GM21381 (cell line): ENCODE data around the gene ERN1.
A peak's percentile ranks its signal among the peaks of the same experiment; 100 is the strongest.

ENCODE experiments used
- ATAC-seq: cut with Tn5 transposase; IDR thresholded peaks from one replicate; pipeline ENCODE4 v1.9.1; 2021; ENCODE audit warnings: mild to moderate bottlenecking, moderate library complexity; ENCODE audit not compliant: unreplicated experiment

The ERN1 gene

GRCh38 chr17:64087252-64088005 lies 42.5 kb downstream of the ERN1 start:
- ATAC-seq: no peak

GRCh38 chr17:64085650-64086005 lies 44.3 kb downstream of the ERN1 start:
- no peak for ATAC-seq

- ATAC-seq: no peak
These were observed 44.8 kb downstream of the ERN1 start for GRCh38 chr17:64084940-64085649.

GRCh38 chr17:64084086-64084939 lies 45.6 kb downstream of the ERN1 start:
- ATAC-seq: no peak

- no peak for ATAC-seq
These were observed 46.3 kb downstream of the ERN1 start for GRCh38 chr17:64083563-64084085.

GRCh38 chr17:64083093-64083492 lies 46.9 kb downstream of the ERN1 start:
- no peak for ATAC-seq

GRCh38 chr17:64081802-64082799 lies 47.8 kb downstream of the ERN1 start:
- ATAC-seq: peak; percentile 68

- ATAC-seq: no peak
These were observed 49.7 kb downstream of the ERN1 start for GRCh38 chr17:64080174-64080618.

GRCh38 chr17:64077379-64077778 lies 52.6 kb downstream of the ERN1 start:
- ATAC-seq: no peak

- no peak for ATAC-seq
These were observed 54.0 kb downstream of the ERN1 start for GRCh38 chr17:64075913-64076312.

- ATAC-seq: peak; percentile 10
These were observed 55.1 kb downstream of the ERN1 start for GRCh38 chr17:64074704-64075426.

- peak; percentile 85 for ATAC-seq
These were observed 55.9 kb downstream of the ERN1 start for GRCh38 chr17:64073771-64074703.

- no peak for ATAC-seq
These were observed 58.8 kb downstream of the ERN1 start for GRCh38 chr17:64071111-64071510.

GRCh38 chr17:64070213-64070612 lies 59.7 kb downstream of the ERN1 start:
- ATAC-seq: no peak

GRCh38 chr17:64069143-64069542 lies 60.8 kb downstream of the ERN1 start:
- no peak for ATAC-seq

- ATAC-seq: no peak
These were observed 62.3 kb downstream of the ERN1 start for GRCh38 chr17:64067657-64068056.

GRCh38 chr17:64066716-64067115 lies 63.2 kb downstream of the ERN1 start:
- no peak for ATAC-seq

GRCh38 chr17:64065161-64065560 lies 64.8 kb downstream of the ERN1 start:
- no peak for ATAC-seq
